GF-D8 (cell line): ENCODE data around the gene THAP4.

ENCODE experiments used
- DNase-seq: peaks from one replicate; lab custom pipeline; 2025; lab: John Stamatoyannopoulos, UW

THAP4 gene

DNA sequence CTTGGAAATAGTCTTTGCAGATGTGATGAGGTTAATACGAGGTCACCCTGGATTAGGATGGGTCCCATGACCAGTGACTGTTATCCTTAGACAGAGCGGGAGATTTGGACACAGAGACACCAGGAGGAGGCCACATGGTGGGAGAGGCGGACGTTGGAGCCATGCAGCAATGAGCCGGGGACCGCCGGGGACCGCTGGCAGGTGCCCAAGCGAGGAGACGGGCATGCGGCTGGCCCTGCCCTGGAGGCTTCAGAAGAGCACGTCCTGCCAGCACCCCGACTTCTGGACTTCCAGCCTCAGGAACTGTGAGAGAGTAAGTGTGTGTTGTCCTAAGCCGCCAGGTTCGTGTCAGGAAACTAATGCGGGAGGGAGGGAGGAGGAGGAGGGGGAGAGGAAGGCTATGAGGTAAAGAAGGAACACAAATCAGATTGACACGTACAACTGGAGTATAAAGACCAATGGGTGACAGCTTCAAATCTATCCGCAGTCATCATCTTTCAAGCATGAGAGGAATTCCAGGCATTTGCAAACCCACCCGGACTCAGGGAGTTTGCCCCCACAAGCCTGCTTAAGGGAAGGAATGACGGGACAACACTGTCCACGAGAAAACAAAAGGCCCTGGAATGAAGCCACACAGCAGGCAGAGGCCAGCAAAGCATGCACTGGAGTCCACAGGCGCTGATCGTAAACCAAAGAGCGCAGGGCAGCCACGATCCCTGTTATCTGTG lies 90.0 kb downstream of the THAP4 start:
- no peak for DNase-seq

DNA sequence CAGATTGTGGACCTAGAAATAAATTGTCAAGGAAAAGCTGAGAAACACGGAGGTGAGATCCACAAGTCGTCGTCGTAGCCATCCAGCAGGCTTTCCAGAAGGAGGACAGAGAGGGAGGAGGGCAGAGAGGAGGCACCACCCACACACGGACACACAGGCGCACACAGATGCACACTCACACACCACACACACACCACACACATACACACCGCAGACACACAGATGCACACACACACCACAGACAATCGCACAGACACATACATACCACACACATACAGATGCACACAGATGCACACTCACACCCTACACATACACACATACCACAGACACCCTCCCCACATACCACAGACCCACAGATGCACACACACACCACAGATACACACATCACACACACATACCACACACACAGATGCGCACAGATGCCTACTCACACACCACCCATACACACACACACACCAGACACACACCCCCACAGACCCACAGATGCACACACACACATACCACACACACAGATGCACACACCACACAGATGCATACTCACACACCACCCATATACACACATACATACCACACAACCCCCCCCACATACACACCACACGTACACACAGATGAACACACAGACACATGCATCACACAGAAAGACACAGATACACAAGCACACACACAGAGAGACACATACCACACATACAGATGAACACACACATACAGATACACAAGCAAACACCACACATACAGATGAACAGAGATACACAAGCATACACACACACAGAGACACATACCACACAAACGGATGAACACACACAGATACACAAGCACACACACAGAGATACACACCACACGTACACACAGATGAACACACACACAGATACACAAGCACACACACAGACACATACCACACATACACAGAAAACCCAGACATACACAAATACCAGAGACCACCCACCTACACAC lies 91.2 kb downstream of the THAP4 start:
- DNase-seq = no peak

DNA sequence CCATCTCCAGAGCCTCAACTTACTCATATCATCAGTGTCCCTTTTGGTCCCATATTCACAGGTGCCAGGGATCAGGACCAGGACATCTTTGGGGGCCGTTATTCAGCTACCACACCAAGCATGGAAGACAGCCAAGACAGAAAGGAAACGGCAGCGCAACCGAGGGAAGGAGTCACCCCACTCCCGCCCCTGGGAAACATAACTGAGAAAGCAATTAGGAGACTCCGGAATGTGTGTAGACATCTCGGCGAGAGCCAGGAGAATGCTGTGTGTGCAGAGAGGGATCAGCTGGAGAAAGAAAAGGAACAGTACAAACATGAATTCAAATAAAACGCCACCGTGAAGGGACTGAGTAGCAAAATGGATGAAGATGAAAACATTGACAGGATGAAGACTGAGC lies 91.9 kb downstream of the THAP4 start:
- no peak for DNase-seq

DNA sequence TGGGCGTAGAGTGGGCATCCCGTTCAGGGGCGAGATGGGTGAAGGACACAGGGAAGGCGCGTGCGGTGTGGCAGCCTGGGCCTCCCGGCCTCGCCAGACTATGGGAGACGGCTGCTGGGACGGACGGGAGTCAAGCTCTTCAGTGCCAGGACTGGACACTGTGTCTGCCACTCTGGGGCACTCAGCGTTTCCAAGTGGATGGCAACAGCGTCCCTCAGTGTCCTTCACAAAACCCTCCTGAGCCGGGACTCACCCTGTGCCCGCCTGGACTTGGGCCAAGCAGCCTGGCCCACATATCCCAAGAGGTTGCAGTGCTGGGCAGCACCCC lies 94.7 kb downstream of the THAP4 start:
- DNase-seq = no peak

DNA sequence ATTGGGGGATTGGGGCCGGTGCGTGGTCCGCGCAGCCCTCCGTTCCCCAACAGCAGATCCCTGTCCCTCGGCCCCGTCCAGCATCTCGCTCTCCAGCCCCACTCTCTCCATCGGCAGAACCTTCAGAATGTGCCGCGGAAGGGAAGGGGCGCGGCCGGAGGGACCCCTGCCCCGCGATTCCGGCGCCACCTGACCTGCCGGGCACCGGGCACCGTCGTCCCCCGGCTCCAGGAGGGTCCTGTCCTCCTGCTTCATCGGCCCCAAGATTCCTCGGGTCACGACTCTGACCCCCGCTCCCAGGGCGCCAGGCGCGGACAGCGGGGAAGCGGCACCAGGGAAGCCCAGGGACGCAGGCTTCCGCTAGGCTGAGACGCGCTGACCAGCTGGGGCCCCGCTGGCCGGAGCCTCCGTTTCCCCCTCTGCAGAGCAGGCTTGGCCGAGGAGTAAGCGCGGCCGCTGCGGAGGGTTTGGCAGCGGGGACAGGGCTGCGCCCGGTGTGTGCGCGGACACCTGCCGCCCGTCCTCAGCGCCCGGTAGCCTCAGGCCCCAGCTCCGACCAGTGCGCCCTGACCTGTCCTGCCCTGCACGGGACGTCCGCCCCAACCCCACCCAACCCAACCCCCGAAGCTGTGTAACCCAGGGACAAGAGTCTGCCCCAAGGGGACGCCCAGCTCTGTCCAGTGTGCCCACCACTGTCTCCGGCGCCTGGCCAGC lies 95.2 kb downstream of the THAP4 start:
- no peak for DNase-seq

DNA sequence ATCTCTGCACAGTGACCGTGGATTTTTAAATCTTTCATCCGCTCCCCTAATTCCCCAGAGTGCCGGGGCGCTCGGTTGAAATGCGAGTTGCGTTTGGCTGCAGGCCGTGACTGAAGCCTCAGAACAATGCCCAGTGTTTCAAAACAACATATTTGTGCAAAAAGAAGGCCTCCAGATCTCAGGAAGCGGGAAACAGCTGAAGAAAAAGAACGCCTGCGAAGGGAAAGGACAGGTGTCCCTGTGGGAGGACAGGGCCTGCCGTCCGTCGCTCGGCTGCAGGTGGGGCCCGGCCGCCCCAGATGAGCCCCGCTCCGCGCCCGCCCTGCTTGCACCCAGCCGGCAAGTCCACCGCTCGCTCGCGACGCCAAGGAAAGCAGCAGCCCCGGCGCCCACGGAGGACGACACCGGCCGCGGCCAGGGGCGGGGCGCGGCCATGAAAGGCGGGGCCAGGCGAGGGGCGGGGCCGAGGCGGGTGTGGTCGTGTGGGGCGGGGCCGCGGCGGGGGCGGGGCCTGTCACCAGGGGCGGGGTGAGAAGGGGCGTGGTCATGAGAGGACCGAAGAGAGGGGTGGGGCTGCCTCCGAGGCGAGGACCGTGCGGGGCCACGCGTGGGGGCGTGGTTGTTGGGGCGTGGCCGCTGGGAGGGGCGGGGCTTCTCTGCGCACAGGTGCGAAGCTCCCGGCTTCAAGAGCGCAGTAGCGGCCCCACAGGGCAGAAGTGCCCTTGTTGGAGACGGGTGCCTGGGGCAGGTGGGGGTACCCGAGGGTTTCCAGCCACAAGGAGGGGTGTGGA lies 96.0 kb downstream of the THAP4 start:
- no peak for DNase-seq

DNA sequence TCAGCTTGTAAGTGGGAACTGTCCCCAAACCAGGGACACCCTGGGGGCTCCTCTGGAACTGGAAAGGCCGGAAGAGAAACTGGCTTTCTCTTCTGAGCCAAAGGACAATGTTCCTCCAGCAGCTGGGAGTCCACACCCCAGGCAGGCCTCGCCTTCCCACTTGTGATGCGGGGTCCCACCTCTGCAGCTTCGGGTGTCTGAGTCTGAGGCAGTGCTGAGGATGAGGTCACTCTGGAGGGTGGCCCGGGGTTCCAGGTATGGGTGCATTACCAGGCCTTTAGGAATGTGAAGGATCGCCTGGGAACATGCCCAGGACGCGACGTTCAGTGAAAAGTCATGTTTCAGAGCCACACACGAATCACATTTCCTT lies 96.6 kb downstream of the THAP4 start:
- no peak for DNase-seq

DNA sequence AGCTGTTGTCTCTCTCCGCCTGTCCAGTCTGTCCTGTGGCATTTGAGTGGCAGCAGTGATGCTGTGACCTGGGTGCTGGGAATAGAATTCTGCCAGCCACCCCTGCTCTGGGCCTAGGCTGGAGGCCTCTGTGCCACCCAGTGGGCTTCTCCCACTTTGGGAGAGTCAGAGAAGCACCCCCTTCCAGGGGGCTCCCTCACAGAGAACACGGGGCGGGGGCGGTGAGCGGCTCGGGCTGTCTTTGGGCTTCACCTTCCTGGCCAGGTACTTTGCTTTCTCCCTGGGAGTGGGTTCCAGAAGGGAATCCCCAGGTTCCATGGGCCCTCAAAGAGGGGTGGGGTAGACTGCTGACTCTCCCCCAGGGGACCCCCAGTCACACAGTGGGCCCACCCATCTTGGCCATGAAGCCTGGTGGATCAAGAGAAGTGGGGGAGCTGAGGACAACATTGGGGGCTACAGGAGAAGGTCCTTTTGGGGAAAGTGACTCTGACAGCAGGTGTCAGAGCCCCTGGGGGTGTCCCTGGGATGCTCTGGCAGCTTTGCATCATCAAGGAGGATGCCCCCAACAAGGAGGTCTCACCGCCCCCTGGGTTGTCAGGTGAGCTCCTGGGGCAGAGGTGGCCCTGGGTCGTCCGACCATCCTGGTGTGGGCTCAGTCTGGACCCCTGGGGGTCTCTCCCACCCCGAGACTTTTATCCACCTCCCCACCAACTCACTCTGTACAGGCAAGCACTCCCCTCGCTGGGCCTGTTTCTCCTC lies 97.2 kb downstream of the THAP4 start:
- no peak for DNase-seq

DNA sequence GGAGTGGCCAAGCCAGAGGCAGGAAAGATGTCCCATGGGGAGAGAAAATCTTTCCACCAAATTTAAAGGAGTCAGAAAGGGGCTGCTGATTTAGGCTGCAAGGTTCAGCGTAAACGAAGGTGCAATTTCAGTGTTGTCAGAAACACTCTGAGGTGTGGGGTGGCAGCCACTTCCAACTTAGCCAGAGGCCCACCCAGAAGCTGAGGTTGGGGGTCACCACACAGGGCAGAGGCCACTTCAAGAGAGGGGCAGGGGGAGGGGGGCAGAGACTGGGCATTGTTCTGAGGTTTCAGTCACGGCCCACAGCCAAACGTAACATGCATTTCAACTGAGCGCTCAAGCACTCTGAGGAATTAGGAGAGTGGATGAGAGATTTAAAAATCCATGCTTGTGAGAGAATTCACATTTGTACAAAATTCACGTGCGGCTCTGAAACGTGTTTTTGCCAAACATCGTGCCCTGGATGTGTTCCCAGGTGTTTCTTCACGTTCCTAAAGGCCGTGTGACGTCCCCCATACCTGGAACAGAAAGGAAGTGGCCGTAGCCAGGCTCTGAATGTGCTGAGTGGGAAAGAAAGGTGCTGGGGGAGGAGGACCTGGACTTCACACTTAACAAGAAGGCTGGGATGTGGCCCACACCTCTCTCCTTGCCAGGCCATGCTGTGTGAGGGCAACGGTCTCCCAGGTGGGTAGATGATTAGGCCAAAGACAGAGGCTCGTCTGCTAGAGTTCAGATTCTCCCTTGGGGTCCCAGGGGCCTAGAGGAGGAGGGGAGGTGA lies 97.9 kb downstream of the THAP4 start:
- no peak for DNase-seq

DNA sequence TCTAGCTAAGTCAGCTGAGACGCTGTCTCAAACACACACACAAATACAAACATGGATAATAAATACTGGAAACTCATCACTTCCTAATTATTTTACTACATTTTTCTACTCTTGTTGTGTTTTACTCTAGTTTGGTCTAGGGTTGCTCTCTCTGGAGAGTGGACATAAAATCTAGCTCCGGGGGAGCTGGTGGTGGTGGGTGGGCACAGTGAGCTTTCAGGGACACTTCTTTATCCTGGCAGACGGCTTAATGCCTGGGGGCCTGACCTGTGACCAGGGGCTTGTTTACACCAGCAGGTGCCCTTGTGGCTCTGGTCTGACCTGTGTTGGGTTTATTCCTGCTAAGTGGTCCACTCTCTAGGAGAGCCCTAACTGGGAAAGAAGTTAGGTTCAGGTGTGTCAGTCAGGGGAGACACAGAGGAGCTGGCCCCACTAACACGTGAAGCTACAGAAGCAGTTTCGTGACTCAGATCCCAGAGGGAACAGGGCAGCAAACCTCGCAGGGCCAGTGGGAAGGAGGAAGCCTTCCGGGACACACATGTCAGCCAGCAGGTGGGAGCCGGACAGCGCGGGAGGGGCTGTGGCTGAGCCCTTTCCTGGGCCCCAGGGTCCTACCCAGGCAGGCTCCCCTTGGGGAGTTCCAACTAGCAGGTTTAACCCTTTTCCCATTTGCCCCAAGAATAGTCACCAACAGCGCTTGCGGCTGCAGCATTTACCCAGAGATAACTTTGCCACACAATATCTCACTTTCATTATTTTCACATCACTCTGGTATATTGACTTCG lies 100.9 kb downstream of the THAP4 start:
- no peak for DNase-seq

DNA sequence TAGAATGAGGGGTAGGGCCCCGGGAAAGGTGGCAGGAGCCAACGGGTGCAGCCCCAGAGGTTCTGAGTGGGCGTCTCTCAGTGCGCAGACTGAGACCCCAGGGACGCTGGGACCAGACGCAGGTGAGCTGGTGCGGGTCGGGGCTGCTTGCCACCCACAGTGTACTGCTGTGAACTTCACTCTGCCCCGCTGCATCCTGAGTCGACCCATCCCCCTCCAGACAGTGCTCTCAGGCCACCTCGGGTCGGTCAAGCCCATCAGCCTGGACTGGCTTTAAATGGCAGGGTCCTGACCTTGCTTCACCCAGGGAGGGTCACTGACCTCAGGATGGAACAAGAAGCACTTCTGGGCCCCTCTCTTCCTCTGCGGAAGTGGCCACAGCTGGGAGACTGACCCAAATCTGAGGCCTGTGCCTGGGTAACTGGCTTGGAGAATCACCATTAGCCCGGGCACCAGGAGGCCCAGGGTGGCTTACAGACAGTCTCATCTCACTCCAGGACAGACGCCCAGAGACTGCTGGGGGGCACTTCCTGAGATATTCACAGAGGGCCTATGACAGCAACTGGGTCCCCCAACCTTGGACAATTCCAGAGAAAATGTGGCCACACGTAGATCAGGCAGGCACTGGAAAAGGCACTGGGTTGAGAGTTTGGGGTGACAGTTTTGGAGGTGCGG lies 102.1 kb downstream of the THAP4 start:
- no peak for DNase-seq
